ENCODE results near the gene DDA1.

The DDA1 gene

DNA sequence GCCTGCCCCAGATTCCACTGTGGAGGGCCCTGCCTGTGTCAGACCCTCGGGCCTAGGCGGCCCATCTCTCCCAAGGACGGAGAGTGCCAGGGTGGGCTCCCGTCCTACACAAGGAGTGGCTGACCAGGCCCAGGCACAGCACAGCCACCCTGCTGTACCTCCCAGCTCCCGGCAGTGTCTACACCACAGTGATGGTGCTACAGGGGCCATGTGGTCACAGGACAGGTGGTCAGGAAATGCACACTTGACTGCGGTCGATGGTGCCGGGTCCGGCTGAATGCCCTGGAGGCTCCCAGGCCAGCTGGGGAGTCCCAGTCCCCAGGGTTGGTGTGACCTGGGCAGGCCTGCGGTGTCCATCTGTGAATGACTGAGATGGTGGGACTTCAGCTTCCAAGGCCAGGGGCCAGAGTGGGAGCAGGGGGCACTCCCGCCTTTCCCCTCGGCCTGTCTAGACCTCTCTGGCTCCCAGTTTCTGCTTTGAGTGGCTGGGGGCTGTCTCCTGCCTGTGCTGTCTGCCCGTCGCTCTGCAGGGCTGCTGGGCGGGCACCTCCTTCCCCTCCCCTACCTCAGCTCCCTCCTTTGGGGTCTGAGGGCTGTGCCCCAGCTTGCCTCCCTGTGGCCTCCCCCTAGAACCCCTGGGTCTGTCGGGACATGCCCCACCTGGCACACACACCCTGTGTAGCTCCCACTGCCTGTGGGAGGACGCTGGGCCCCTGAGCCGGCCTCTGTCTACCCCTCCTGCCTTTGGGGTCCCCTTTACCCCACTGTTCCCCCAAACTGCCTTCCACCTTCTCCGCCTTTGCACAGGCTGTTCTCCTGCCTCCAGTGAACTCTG lies 12.5 kb downstream of the DDA1 start:
- Histone ChIP-seq H3K79me2 (ENCODE audit: low read length) (no peaks in the 10 kb centered on the region), H3K36me3 (replicated peaks; ENCODE audit: insufficient read depth, low read length) (no peaks in the 10 kb centered on the region), H3F3A (ENCODE audit: insufficient read depth, low read length) (0 out of 2 replicates have a peak, but pooled peaks cover 3% of the 10 kb centered on the region), H3K27ac (ENCODE audit: low read length) (no peak overlapping the region), H3K4me2 (ENCODE audit: low read depth, low read length) (no peak overlapping the region), H3K27me3 (replicated peaks; ENCODE audit: insufficient read depth, low read length) (no peaks in the 10 kb centered on the region), H2AFZ (ENCODE audit: low read length) (no peak overlapping the region), H3K9me2 (replicated peaks; ENCODE audit: insufficient read depth, low read length) (no peaks in the 10 kb centered on the region), H3K9ac (ENCODE audit: low read length) (no peak overlapping the region), H3K4me3 (ENCODE audit: low read length) (no peak overlapping the region), H3K9me3 (replicated peaks; ENCODE audit: insufficient read depth, low read length) (no peaks in the 10 kb centered on the region), H4K20me1 (ENCODE audit: insufficient read depth, low read length) (no peaks in the 10 kb centered on the region), H3K4me1 (ENCODE audit: low read length) (no peaks in the 10 kb centered on the region)
- no peak for DNase-seq
- TF ChIP-seq EZH2 (optimal IDR thresholded peaks at IDR 0.05; ENCODE audit: low read depth, low read length) (no peak), EZH2phosphoT487 (IDR thresholded peaks at IDR 0.05; ENCODE audit: low read length) (no peak)
- TF ChIP-seq, protein P1, sequence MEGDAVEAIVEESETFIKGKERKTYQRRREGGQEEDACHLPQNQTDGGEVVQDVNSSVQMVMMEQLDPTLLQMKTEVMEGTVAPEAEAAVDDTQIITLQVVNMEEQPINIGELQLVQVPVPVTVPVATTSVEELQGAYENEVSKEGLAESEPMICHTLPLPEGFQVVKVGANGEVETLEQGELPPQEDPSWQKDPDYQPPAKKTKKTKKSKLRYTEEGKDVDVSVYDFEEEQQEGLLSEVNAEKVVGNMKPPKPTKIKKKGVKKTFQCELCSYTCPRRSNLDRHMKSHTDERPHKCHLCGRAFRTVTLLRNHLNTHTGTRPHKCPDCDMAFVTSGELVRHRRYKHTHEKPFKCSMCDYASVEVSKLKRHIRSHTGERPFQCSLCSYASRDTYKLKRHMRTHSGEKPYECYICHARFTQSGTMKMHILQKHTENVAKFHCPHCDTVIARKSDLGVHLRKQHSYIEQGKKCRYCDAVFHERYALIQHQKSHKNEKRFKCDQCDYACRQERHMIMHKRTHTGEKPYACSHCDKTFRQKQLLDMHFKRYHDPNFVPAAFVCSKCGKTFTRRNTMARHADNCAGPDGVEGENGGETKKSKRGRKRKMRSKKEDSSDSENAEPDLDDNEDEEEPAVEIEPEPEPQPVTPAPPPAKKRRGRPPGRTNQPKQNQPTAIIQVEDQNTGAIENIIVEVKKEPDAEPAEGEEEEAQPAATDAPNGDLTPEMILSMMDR (IDR thresholded peaks at IDR 0.05; ENCODE audit: low read length) = no peak

GRCh38 chr19:17322854-17323253 lies 13.5 kb downstream of the DDA1 start:
- TF ChIP-seq, protein P1 (IDR thresholded peaks at IDR 0.05; ENCODE audit: low read length) = no peak
- TF ChIP-seq EZH2 (optimal IDR thresholded peaks at IDR 0.05; ENCODE audit: low read depth, low read length) = no peak
- no peak for TF ChIP-seq EZH2phosphoT487 (IDR thresholded peaks at IDR 0.05; ENCODE audit: low read length)
- Histone ChIP-seq H3F3A (ENCODE audit: insufficient read depth, low read length) (0 out of 2 replicates have a peak, but pooled peaks cover 3% of the 10 kb centered on the region), H3K4me2 (ENCODE audit: low read depth, low read length) (no peak overlapping the region), H3K9ac (ENCODE audit: low read length) (no peak overlapping the region), H3K27ac (ENCODE audit: low read length) (no peak overlapping the region), H3K9me2 (replicated peaks; ENCODE audit: insufficient read depth, low read length) (no peaks in the 10 kb centered on the region), H3K36me3 (replicated peaks; ENCODE audit: insufficient read depth, low read length) (no peaks in the 10 kb centered on the region), H3K4me3 (ENCODE audit: low read length) (no peak overlapping the region), H3K27me3 (replicated peaks; ENCODE audit: insufficient read depth, low read length) (peaks cover 6% of the 10 kb centered on the region; the same call in 1 of the 2 replicates), H2AFZ (ENCODE audit: low read length) (no peak overlapping the region), H3K4me1 (ENCODE audit: low read length) (no peaks in the 10 kb centered on the region), H3K79me2 (ENCODE audit: low read length) (no peaks in the 10 kb centered on the region), H3K9me3 (replicated peaks; ENCODE audit: insufficient read depth, low read length) (no peaks in the 10 kb centered on the region), H4K20me1 (ENCODE audit: insufficient read depth, low read length) (no peaks in the 10 kb centered on the region)
- no peak for DNase-seq

DNA sequence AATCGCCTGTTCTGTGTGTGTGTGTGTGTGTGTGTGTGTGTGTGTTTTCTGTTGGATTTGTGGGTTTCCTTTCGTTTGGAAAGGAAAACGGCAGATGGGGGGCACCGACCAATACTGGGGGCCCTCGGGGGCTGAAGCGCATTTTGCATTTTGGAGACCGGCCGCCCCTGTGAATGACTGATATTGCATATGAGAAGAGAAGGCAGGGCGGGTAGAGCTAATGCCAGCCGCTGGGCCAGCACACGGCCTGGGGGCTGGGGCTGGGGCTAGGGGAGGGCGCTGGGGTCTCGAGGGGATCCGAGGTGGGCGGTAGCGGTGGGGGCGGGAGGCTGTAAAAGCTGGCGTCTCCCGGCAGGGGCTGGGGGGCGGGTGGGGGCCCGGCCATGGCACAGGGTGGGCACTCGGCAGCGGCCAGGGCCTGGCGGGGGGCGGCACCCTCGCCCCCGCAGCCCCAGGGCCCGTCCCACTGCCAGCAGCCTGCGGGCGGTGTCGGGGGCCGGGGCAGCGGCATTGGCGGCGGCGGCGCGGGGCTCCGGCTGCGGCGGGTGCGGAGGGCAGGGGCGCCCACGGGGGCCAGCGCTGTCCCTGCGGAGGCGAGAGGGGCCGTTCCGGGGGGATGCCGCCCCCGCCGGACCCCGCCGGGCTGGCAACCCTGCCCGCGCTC lies 14.1 kb downstream of the DDA1 start:
- Histone ChIP-seq H2AFZ (ENCODE audit: low read length) (no peak overlapping the region), H4K20me1 (ENCODE audit: insufficient read depth, low read length) (no peaks in the 10 kb centered on the region), H3K9ac (ENCODE audit: low read length) (no peak overlapping the region), H3K27me3 (replicated peaks; ENCODE audit: insufficient read depth, low read length) (peaks cover 12% of the 10 kb centered on the region; the same call in 1 of the 2 replicates), H3K9me3 (replicated peaks; ENCODE audit: insufficient read depth, low read length) (no peaks in the 10 kb centered on the region), H3K27ac (ENCODE audit: low read length) (no peak overlapping the region), H3K79me2 (ENCODE audit: low read length) (no peaks in the 10 kb centered on the region), H3K4me1 (ENCODE audit: low read length) (no peaks in the 10 kb centered on the region), H3K36me3 (replicated peaks; ENCODE audit: insufficient read depth, low read length) (no peaks in the 10 kb centered on the region), H3K9me2 (replicated peaks; ENCODE audit: insufficient read depth, low read length) (no peaks in the 10 kb centered on the region), H3K4me2 (ENCODE audit: low read depth, low read length) (no peak overlapping the region), H3F3A (ENCODE audit: insufficient read depth, low read length) (0 out of 2 replicates have a peak, but pooled peaks cover 3% of the 10 kb centered on the region), H3K4me3 (ENCODE audit: low read length) (no peak overlapping the region)
- TF ChIP-seq EZH2 (optimal IDR thresholded peaks at IDR 0.05; ENCODE audit: low read depth, low read length) = no peak
- TF ChIP-seq, protein P1 (IDR thresholded peaks at IDR 0.05; ENCODE audit: low read length) = no peak
- no peak for TF ChIP-seq EZH2phosphoT487 (IDR thresholded peaks at IDR 0.05; ENCODE audit: low read length)
- DNase-seq = no peak
